CD14-positive monocyte (primary cell): Measurements from ENCODE around the gene USP24. TPM values are rescaled to one million over a fixed set of nuclear protein-coding genes. Genes with fewer than 3 reads are reported as not detected.

Source experiments
- DNase-seq, 3 donors: peaks; one replicate each; pipeline ENCODE4 v3.0.0-alpha.2; 2011 to 2022
- H2AFZ ChIP-seq: 2 replicates; pipeline ENCODE4 v1.6.0; 2012; ENCODE audit warnings: mild to moderate bottlenecking, low read depth, low read length, inconsistent platforms; ENCODE audit not compliant: insufficient read depth, poor library complexity, severe bottlenecking
- H3K27ac ChIP-seq, 2 donors: 1 replicate in 1 of 2; 2 replicates in 1 of 2; pipeline ENCODE4 v1.5.1; 2012 to 2013; ENCODE audit warnings: low read length in 2 of 2, control low read depth in 1 of 2, inconsistent platforms in 1 of 2, low read depth in 1 of 2, mild to moderate bottlenecking in 1 of 2
- H3K27me3 ChIP-seq, 2 donors: one replicate each; pipeline versions ENCODE4 v1.6.0 to v1.6.1; 2011 to 2013; ENCODE audit warnings: low read length in 2 of 2; ENCODE audit not compliant: control insufficient read depth in 2 of 2, insufficient read depth in 2 of 2
- H3K36me3 ChIP-seq, 2 donors: replicated peaks in 1 of 2; 1 replicate in 1 of 2; 2 replicates in 1 of 2; pipeline versions ENCODE4 v1.5.1 to v1.6.1; 2012 to 2013; ENCODE audit warnings: low read length in 2 of 2, control low read depth in 1 of 2, inconsistent platforms in 1 of 2, mild to moderate bottlenecking in 1 of 2; ENCODE audit not compliant: insufficient read depth in 2 of 2, control insufficient read depth in 1 of 2
- H3K4me1 ChIP-seq, 2 donors: 1 replicate in 1 of 2; 2 replicates in 1 of 2; pipeline versions ENCODE4 v1.5.1 to v1.6.1; 2012 to 2013; ENCODE audit warnings: low read length in 2 of 2, control low read depth in 1 of 2, inconsistent platforms in 1 of 2, mild to moderate bottlenecking in 1 of 2, moderate library complexity in 1 of 2; ENCODE audit not compliant: insufficient read depth in 2 of 2, control insufficient read depth in 1 of 2
- H3K4me2 ChIP-seq: replicated peaks from 2 replicates; pipeline ENCODE3; 2012; ENCODE audit warnings: low read length, moderate library complexity, mild to moderate bottlenecking; ENCODE audit not compliant: poor library complexity, severe bottlenecking; ENCODE audit errors: extremely low read depth
- H3K4me3 ChIP-seq, 3 experiments: fragments of 200-600 bp in 1 of 3; sonication (generic) in 1 of 3; replicated peaks in 1 of 3; 1 replicate in 2 of 3; 2 replicates in 1 of 3; pipeline ENCODE4 v1.5.1; 2011 to 2013; ENCODE audit warnings: low read length in 3 of 3, mild to moderate bottlenecking in 3 of 3, control low read depth in 2 of 3, low read depth in 2 of 3, inconsistent platforms in 1 of 3, moderate library complexity in 1 of 3
- H3K79me2 ChIP-seq: 2 replicates; pipeline ENCODE4 v1.6.0; 2012; ENCODE audit warnings: mild to moderate bottlenecking, control low read depth, inconsistent platforms, low read length, moderate library complexity; ENCODE audit not compliant: insufficient read depth
- H3K9ac ChIP-seq: 2 replicates; pipeline ENCODE4 v1.6.0; 2017; ENCODE audit warnings: low read length, mild to moderate bottlenecking; ENCODE audit not compliant: insufficient read depth, poor library complexity, severe bottlenecking
- H3K9me3 ChIP-seq, 2 donors: replicated peaks in 1 of 2; 1 replicate in 1 of 2; 2 replicates in 1 of 2; pipeline versions ENCODE4 v1.5.1 to v1.6.1; 2012 to 2013; ENCODE audit warnings: low read length in 2 of 2, control low read depth in 1 of 2; ENCODE audit not compliant: control insufficient read depth in 1 of 2, insufficient read depth in 1 of 2
- H4K20me1 ChIP-seq: 2 replicates; pipeline ENCODE4 v1.6.0; 2012; ENCODE audit warnings: mild to moderate bottlenecking, low read length, control low read depth, moderate library complexity; ENCODE audit not compliant: insufficient read depth
- H3K27ac Mint-ChIP-seq, 7 donors: one replicate each; pipeline ENCODE4 v1.8.0; 2020; ENCODE audit warnings: mild to moderate bottlenecking in 7 of 7, mixed read lengths in 7 of 7, moderate library complexity in 6 of 7, inconsistent platforms in 2 of 7
- H3K27me3 Mint-ChIP-seq, 3 donors: one replicate each; pipeline ENCODE4 v1.8.0; 2021 to 2022; ENCODE audit warnings: low read depth in 3 of 3, mild to moderate bottlenecking in 3 of 3, mixed read lengths in 3 of 3, moderate library complexity in 3 of 3, inconsistent platforms in 1 of 3
- H3K36me3 Mint-ChIP-seq, 2 donors: one replicate each; pipeline ENCODE4 v1.8.0; 2020; ENCODE audit warnings: mixed read lengths in 2 of 2, inconsistent platforms in 1 of 2, mild to moderate bottlenecking in 1 of 2
- H3K4me1 Mint-ChIP-seq: one replicate; pipeline ENCODE4 v1.8.0; 2020; ENCODE audit warnings: mild to moderate bottlenecking, mixed read lengths
- H3K4me3 Mint-ChIP-seq, 2 donors: one replicate each; pipeline ENCODE4 v1.8.0; 2020; ENCODE audit warnings: mild to moderate bottlenecking in 2 of 2, mixed read lengths in 2 of 2, moderate library complexity in 1 of 2
- H3K9me3 Mint-ChIP-seq, 7 donors: one replicate each; pipeline ENCODE4 v1.8.0; 2020 to 2022; ENCODE audit warnings: mixed read lengths in 7 of 7, mild to moderate bottlenecking in 6 of 7, moderate library complexity in 6 of 7, inconsistent platforms in 2 of 7
- CTCF ChIP-seq: fragments of 200-600 bp; IDR thresholded peaks from one replicate; pipeline ENCODE4 v1.8.0; 2022; ENCODE audit warnings: antibody characterized with exemption, mild to moderate bottlenecking
- WGBS: methylation state at CpG from one replicate; pipeline ENCODE4 v1.1.5; 2013; ENCODE audit warnings: missing lambda C conversion rate; ENCODE audit not compliant: insufficient coverage; 5-methylcytosine and 5-hydroxymethylcytosine counted together
- intact Hi-C, 2 donors: fragments of 100-400 bp; cut with micrococcal nuclease; formaldehyde crosslinking; loops; one replicate each; pipeline versions ENCODE4 v1.15.0 to v1.15.1; 2023
- polyA plus RNA-seq, 3 donors: library from polyadenylated mRNA; depleted of rRNA in 1 of 3; unstranded in 2 of 3; stranded (reverse) in 1 of 3; fragments of 300-500 nt in 2 of 3; fragments of >200 nt in 1 of 3; fragmentation: Illumina TruSeq in 2 of 3; gene quantifications; 1 replicate in 2 of 3; 2 replicates in 1 of 3; pipeline ENCODE4 v1.2.3, GENCODE V29; 2012 to 2021

The USP24 gene
- polyA plus RNA-seq, 3 donors, result 1.1 to 14.2 (median 2.1) TPM

GRCh38 chr1:55040083-55040932 is 174.9 kb downstream of the USP24 start:
- Mint-ChIP-seq H3K36me3 (no peaks in the 10 kb centered on the region), H3K4me3 (peak overlapping the region in 1 of 2 donors; percentile 88), H3K4me1 (peaks cover 34% of the 10 kb centered on the region), H3K27me3 (peaks cover 53 to 69% (median 57%) of the 10 kb centered on the region in 3 donors), H3K9me3 (peaks cover 0 to 10% (median 2%) of the 10 kb centered on the region in 7 donors), H3K27ac (no peak overlapping the region)
- Histone ChIP-seq H3K9ac (no peak overlapping the region), H4K20me1 (no peaks in the 10 kb centered on the region), H3K79me2 (no peaks in the 10 kb centered on the region), H3K4me1 (peaks cover 11 to 21% of the 10 kb centered on the region in 2 donors), H3K36me3 (no peaks in the 10 kb centered on the region), H3K9me3 (peaks cover 0 to 11% of the 10 kb centered on the region in 2 donors), H3K27me3 (peaks cover 30 to 49% of the 10 kb centered on the region in 2 donors), H3K27ac (no peak overlapping the region), H3K4me2 (peak overlapping the region; percentile 40), H3K4me3 (no peak overlapping the region), H2AFZ (no peak overlapping the region)
- intact Hi-C loops, result no loop called here
- WGBS, result 19% methylated on average over 43 of the region's 49 CpGs
- TF ChIP-seq CTCF, result no peak
- DNase-seq, result no peak

GRCh38 chr1:55039342-55040082 is 175.7 kb downstream of the USP24 start, which contains the start of gene PCSK9:
TSS of gene PCSK9 (plus strand) at chr1:55039548. CDS start at chr1:55039838, 290 bp downstream.
- peak within 1 kb of the TSS; percentile 31 to 88 for H3K4me3 Mint-ChIP-seq
- Histone ChIP-seq H3K27ac (no peak within 1 kb of the TSS), H3K4me1 (peaks cover 17 to 27% of the 10 kb centered on the region in 2 donors), H3K4me2 (peak within 1 kb of the TSS; percentile 40), H3K9ac (no peak within 1 kb of the TSS), H3K27me3 (peaks cover 30 to 49% of the 10 kb centered on the region in 2 donors), H4K20me1 (no peaks in the 10 kb centered on the region), H3K4me3 (no peak within 1 kb of the TSS), H3K36me3 (no peaks in the 10 kb centered on the region), H3K9me3 (peaks cover 0 to 11% of the 10 kb centered on the region in 2 donors), H3K79me2 (no peaks in the 10 kb centered on the region), H2AFZ (no peak within 1 kb of the TSS)
- H3K9me3 Mint-ChIP-seq, result peaks cover 0 to 10% (median 2%) of the 10 kb centered on the region in 7 donors
- no peaks in the 10 kb centered on the region for H3K36me3 Mint-ChIP-seq
- H3K27ac Mint-ChIP-seq, result no peak within 1 kb of the TSS
- DNase-seq, result no peak
- peaks cover 36% of the 10 kb centered on the region for H3K4me1 Mint-ChIP-seq
- intact Hi-C loops, result no loop called here
- TF ChIP-seq CTCF, result no peak
- under 1% methylated on average over 59 of the region's 67 CpGs for WGBS
- peaks cover 53 to 68% (median 57%) of the 10 kb centered on the region in 3 donors for H3K27me3 Mint-ChIP-seq
